ENCODE data around the gene EFHC1. TPM values are rescaled to one million over a fixed set of nuclear protein-coding genes. Genes with fewer than 3 reads are reported as not detected.

Gene EFHC1
- total RNA-seq, 1 experiment from 2014 or later, result 23.7 TPM

DNA sequence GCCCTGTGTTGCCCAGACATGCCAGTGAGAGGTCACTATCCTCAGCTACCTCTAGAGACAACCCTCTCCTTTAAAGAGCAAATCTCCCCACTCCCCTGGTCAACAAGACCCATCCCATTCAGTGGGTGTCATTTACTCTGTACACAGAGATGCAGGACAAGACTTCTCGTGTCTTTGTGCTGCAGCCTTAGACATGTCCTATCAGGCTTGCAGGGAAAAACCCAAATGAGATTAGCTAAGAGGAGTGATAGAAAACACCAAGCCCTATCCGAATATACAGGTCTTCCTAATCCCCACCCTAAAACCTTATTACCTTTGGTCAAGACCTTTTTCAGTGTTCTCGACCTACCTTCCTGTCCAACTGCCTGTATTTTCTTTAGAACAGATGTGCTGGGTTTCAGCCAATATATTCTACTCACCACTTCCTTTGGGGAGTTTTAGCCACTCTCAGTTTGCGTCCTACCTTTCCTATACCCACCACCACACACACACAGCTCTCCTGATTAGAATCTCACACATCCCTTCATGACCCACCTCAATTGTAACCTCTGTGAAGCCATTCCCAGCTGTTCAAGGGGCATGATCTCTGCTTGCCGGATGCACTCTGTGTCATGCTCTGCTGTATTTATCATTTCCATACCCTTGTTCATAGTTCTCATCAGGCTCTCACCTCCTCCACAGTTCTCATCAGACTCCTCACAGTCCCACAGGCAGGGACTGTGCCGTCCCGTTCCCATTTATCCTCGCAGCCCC is 117.0 kb downstream of the EFHC1 start:
- no peak for DNase-seq (ENCODE audit: low read depth, low spot score)
- in situ Hi-C loops (cut with HindIII; ENCODE audit: low pct_unique_long_range_greater_than_20kb, low sequenced_read_pairs), result no loop called here

DNA sequence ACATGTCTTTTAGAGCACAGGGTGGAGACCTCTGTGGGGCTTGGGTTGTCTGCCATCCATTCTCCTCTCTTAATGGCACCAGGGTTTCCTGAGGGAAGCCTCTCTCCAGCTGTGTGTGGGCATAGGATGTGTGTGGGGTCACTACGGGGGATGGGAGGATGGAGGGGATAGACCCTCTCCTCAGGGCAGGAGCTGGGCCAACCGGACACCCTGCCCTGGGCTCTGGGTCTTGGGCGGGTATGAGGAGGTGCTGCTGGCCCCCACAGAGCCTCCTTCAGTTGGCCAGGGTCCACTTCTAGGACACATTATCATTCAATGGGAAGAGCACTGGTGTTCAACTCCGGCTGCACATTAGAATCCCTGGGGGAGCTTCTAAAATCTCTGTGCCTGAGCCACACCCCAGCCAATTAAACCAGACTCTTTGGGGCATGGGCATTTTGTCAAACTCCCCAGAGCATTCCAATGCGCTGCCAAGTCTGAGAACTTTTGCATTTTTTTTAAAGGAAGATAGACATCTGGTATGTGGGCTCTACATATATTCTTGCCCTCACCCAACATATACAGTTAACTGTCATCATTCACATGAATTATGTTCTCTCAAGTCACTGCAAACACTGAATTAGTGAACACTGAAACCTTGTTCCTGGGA is 118.2 kb downstream of the EFHC1 start:
- in situ Hi-C loops (cut with HindIII; ENCODE audit: low pct_unique_long_range_greater_than_20kb, low sequenced_read_pairs), result no loop called here
- DNase-seq (ENCODE audit: low read depth, low spot score), result no peak

DNA sequence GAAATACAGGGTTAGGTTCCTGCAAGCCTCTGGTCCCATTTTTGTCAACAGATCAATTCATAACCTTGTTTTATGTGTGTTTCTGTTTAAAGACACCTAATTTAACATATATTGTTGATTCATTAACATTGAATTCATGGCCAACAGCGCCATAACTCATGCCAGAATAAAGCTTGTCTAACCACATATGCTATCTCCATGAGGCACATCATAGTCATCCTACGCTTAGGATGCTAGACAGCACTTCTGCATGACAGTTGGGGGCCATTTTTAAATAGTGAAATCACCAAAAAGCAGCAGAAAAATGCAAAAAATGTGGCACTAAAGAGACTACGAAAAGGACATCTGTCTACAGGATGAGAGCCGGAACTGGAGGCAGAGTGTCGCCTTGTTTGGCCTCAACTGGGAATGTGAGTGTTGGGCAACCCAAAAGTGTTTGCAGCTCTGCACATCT is 118.8 kb downstream of the EFHC1 start:
- in situ Hi-C loops (cut with HindIII; ENCODE audit: low pct_unique_long_range_greater_than_20kb, low sequenced_read_pairs), result no loop called here
- DNase-seq (ENCODE audit: low read depth, low spot score), result no peak

DNA sequence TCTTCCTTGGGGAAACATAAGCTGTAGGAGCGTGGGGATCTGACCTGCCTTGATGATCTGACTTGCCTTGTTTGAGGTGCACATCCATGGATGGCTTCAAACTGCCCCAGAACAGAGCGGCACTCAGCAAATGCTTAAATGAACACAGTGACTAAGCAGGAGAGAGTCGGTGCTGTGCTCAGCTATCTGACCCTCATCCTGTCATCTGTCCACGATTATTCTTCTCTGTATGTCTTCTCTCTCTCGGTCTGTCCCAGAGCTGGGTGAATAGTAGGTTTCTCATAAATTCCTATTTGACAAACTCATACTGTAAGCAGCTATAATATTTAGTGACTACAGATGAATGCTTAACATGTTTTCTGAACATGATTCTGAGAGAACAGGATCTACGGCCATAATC is 119.5 kb downstream of the EFHC1 start:
- no peak for DNase-seq (ENCODE audit: low read depth, low spot score)
- in situ Hi-C loops (cut with HindIII; ENCODE audit: low pct_unique_long_range_greater_than_20kb, low sequenced_read_pairs), result no loop called here

DNA sequence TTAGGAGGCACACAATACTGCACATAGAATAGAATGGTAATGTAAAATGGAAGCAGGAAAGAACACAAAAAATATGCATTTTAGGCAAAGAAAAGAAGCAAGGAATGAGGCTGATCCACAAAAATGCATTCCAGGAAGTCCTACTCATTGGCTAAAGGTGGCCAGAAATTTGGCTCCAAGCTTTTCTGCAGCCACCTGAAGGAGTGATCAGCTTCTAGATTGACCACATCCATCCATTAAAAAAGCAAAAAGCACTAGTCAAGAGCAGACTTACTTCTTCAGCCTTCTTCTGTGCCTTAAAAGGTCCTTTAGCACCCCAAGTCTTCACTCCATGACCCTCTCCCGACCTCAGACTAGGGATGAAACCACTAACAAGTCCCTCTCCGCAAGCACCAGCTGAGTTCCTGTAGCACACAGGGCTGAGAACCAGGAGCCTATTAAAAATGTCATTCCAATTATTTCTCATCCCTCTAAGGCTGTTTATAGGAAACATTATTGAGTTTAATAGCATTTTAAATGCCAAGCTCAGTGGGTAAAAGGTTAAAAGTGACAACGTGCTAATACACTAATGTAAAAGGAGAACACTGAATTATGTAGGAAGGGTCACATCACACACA is 120.3 kb downstream of the EFHC1 start:
- in situ Hi-C loops (cut with HindIII; ENCODE audit: low pct_unique_long_range_greater_than_20kb, low sequenced_read_pairs), result no loop called here
- DNase-seq (ENCODE audit: low read depth, low spot score), result no peak

DNA sequence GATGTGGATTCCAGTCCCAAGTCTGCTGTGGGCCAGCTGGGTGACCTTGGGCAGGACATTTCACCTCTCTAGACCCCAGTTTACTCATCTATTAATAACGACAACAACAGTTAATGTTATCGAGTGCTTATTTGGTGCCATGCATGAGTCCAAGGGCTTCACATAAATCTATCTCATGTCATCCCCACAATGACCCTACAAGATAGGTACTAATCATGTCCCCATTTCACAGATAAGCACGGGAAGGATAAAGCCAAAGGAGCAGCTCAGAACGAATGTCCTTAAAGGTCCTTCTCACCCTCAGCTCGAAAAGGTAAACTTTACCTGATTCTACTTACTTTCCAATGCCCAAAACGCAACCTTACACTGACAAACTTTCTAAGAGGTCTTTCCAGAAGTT is 121.0 kb downstream of the EFHC1 start:
- in situ Hi-C loops (cut with HindIII; ENCODE audit: low pct_unique_long_range_greater_than_20kb, low sequenced_read_pairs), result no loop called here
- DNase-seq (ENCODE audit: low read depth, low spot score), result no peak

DNA sequence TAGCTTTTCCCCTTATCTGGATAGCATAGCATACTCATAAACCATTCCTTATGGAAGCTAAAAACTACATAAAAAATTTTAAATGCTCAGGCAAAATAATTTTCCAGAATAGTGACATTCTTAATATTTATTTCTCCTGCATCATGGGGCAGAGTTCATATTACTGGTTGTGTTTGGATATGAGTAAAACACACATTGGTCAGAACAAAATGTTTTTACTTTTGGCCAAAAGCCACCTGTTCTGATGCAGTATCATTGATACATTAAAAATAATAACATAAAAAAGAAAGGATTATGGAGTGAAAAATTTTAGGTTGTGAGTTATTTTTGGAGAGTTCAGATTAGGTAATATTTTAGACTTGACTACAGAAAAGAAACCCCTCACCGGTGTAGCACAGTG is 123.1 kb downstream of the EFHC1 start:
- in situ Hi-C loops (cut with HindIII; ENCODE audit: low pct_unique_long_range_greater_than_20kb, low sequenced_read_pairs), result no loop called here
- DNase-seq (ENCODE audit: low read depth, low spot score), result no peak

DNA sequence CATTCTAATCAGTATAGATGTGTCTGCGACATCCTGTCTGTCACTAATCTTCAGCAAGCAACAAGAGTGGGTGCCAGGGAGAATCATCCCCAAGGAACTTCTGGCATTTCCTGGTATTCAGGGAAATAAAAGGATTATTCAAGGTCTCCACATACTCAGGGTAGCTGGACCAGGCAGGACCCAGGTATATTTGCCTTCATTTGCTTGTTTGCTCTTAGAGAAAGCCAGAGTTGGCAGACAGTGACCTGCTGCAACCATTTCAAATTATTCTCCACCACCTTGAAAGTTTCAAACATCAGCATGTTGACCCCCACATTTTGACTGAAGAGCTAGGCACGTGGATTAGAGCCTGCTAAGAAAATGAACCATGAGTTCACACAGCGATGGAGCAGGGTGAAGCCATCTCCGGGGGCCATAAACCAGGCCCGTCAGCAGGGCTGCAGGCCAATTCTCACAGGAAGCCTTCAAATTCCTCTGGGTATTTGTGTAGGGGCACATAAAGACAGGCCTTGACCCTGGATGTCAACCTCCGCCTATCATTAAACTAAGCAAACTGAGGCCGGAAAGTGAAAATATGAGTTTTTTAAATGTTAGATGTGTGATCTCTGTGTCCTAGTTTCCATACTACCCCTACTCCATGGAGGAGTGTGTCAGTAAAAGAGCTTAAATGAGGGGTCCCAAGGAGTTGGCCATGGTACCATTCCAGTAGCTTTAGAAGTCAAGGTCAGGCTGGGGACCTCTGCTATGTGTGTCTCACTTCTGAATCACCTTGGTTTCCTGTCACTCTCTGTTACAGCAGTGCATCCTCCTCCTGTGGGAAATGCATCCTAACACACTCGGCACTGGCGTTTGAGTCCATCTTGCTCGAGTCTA is 123.8 kb downstream of the EFHC1 start:
- DNase-seq (ENCODE audit: low read depth, low spot score), result no peak

DNA sequence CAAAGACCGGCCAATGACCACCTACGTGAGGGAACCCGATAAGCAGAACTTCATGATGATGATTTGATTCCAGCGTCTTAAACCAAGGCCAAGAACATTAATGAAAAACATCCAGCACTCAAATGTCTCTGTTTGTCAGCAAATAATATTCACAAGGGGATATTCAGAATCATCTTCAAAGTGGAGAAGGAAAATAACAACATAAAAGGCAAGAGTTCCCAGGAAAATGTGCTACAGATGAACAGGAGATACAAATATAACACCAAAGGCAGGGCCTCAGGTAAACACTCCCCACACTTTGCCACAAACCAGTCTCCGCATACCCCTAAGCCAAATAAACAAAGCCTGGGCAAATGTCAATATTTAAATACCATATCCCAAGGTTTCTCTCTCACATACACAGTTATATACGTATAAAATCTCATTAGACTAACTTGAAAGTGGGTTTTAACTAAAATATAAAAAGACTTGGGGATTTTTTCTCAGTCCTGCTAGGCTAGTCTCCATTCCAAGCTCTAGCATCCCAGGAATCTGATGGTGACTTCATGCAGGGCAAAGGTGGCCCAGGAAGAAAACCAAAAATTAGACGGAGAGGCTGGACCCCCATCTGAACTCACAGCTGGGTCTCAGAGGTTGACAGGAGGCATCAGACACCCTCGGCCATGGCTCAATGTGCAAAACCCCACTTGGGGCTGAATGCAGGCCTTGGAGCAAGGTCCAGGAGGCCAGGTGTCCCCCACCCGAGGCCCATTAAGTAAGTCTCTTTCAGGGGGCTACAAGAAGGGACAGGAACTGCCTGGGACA is 124.7 kb downstream of the EFHC1 start:
- in situ Hi-C loops (cut with HindIII; ENCODE audit: low pct_unique_long_range_greater_than_20kb, low sequenced_read_pairs), result no loop called here
- no peak for DNase-seq (ENCODE audit: low read depth, low spot score)

More for the DNA sequence above, 123.8 kb downstream of the EFHC1 start:
- in situ Hi-C loops (cut with HindIII; ENCODE audit: low pct_unique_long_range_greater_than_20kb, low sequenced_read_pairs), result no loop called here

DNA sequence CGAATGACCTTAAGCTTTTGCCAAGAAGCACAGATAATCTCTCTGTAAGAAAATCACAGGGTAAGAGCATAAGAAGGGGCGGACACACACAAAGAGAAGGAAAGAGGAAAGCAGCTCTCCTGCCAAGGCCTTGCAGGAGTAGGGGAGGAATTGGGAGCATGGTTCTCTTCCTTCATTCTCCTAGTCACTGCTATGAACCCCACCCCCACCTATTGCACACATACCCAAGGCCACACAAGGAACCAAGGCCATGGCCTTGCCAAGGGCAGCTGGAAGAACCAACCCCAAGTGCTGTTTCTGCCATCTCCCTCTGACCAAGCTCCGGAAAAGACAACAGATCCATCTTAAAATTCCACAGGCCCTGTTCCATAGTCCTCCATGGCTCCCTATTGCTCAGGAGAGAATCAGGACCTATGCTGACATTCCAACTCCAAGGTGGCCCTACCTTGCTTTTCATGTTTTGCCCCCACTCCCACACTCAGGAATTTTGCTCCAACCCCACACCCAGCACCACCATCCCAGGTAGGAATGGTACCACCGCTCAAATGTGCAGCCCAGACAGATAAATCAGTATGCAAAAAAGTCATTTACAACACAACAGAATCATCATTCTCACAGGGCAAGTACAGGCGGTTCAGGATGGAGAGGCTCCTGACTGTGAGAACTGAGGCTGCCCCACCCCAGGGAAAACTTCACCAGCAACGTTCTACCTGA is 125.4 kb downstream of the EFHC1 start:
- DNase-seq (ENCODE audit: low read depth, low spot score), result no peak
- in situ Hi-C loops (cut with HindIII; ENCODE audit: low pct_unique_long_range_greater_than_20kb, low sequenced_read_pairs), result no loop called here

DNA sequence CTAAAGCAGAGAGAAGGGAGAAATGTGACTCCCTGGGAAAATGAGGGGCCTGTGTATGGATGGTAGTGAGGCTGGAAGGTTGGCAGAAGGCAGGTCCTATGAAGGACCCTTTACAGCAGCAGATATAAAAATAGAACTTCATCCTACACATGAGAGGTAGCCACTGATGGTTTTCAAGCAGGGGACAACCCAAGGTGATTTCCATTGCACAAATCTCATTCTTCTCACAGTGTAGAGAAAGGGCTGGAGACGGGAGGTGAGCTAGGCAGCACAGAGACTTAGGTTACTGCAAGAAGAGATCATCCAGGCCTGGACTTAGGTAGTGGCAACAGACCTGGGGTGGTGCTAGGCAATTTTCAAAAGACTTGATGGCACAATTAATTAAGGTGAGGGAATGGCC is 126.0 kb downstream of the EFHC1 start:
- no peak for DNase-seq (ENCODE audit: low read depth, low spot score)
- in situ Hi-C loops (cut with HindIII; ENCODE audit: low pct_unique_long_range_greater_than_20kb, low sequenced_read_pairs), result no loop called here

DNA sequence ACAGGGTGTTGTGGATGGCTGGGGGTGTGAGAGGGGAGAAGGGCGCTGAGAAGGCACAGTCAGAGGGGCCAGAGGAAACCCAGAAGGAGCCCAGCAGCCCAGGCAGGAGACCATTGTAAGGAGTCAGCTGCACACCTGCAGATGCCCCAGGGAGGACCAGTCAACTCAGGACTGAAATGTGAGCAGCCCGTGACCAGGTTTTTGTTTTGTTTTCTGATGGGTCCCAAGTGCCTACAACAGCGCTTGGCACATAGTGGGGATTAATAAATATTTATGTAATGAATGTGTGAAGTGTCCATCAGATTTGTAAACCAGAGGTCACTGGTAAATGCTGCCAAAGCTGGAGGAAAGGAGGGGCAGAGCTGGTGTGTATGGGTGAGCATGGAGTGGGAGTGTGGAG is 126.5 kb downstream of the EFHC1 start:
- no peak for DNase-seq (ENCODE audit: low read depth, low spot score)
- in situ Hi-C loops (cut with HindIII; ENCODE audit: low pct_unique_long_range_greater_than_20kb, low sequenced_read_pairs), result no loop called here

DNA sequence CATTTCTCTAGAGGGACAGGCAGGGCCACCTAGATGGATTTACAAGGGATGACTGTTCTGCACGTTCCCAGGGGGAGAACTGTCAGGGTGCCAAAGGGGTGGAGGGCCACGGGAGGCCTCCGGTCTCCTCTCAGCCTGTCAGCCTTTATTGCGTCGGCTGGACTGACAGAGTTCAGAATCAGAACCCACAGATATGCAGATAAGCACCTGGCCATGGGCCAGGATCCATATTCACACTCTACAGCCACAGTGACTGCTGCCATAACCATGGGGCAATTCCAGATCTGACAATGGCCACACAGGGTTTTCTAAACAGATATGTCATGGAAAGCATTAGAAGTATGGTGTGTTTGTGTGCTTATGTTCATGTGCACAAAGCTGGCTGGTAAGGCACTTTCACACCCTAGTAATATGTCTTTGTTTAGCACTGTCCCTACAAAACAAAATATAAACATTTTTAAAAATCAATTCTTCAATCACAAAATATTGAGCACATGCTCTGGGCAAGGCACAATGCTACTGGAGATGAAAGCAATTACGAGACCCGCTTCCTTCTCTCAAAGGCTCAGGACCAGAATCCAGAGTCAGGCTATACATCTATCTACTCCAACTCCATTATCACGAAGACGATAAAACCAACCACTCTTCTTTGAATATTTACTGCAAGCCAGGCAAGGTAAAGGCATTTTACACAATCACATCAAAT is 127.7 kb downstream of the EFHC1 start:
- no peak for DNase-seq (ENCODE audit: low read depth, low spot score)
- in situ Hi-C loops (cut with HindIII; ENCODE audit: low pct_unique_long_range_greater_than_20kb, low sequenced_read_pairs), result no loop called here

DNA sequence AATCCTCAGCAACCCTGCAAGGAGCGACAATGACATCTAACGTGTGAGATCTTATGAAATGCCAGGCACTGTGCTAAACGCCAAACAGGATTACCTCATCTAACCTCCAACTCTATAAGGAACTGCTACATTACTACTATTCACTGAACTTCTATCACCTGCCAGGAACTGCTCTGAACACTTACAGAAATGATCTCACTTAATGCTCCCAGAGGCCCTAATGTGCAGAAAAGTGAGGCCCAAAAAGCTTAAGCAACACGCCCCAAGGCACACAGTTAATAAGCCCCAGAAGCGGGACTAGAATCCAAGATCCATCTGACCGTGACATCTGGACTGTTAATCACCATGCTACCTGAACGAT is 128.2 kb downstream of the EFHC1 start:
- in situ Hi-C loops (cut with HindIII; ENCODE audit: low pct_unique_long_range_greater_than_20kb, low sequenced_read_pairs), result no loop called here

DNA sequence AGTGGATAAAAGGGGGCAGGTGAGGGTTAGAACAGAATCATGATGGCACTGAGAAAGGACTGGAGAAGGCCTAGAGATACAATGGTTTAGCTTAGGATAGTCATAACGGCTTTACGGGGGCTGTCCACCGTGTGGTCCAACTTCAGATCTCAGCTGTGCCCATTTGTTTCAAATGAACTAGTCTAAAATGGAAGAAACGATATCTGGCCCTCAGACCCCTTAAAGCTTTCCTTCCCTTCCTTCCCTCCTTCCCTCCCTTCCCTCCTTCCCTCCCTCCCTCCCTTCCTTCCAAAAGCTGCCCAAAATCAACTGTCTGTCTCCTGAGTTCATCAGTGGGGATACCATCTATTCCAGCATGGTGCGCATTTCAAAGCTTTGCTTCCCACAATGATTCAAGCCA is 128.9 kb downstream of the EFHC1 start:
- no peak for DNase-seq (ENCODE audit: low read depth, low spot score)
- in situ Hi-C loops (cut with HindIII; ENCODE audit: low pct_unique_long_range_greater_than_20kb, low sequenced_read_pairs), result no loop called here

More for the DNA sequence above, 128.2 kb downstream of the EFHC1 start:
- no peak for DNase-seq (ENCODE audit: low read depth, low spot score)

DNA sequence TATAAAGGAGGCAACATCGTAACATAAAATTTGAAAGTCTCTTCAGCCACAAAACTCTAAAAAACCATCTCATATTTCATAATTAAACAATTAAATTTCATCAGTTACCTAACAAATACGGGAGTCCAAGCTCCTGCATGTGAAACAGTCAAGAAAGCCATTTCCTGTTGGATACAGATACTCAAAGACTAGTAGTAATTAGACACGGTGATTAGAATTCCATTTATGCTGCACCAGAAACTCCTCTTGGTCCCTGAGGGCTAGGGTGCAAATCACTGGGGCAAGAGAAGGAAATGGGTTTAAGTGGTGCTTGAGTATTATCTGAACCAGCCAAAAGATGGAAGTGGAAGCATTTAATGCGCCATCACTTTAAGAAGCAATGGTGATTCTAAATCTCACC is 129.3 kb downstream of the EFHC1 start:
- in situ Hi-C loops (cut with HindIII; ENCODE audit: low pct_unique_long_range_greater_than_20kb, low sequenced_read_pairs), result no loop called here
- DNase-seq (ENCODE audit: low read depth, low spot score), result no peak

Data from SK-MEL-5 (cell line).